H1 (cell line): ENCODE data around the gene TNXB. TPM values are rescaled to one million over a fixed set of nuclear protein-coding genes. Genes with fewer than 3 reads are reported as not detected.

ENCODE experiments used
- CTCF ChIA-PET: fragments of 300-600 bp; sonication (Branson Sonifier 250); formaldehyde crosslinking; loops from one replicate; lab custom pipeline; 2021; ENCODE audit not compliant: partially characterized antibody; lab: Charles Lee
- POLR2A ChIA-PET: fragments of 300-600 bp; sonication (Branson Sonifier 250); formaldehyde crosslinking; loops from one replicate; lab custom pipeline; 2021; ENCODE audit warnings: inconsistent platforms; ENCODE audit not compliant: partially characterized antibody; lab: Charles Lee
- DNase-seq, 2 experiments: peaks; one replicate each; pipeline versions ENCODE4 v3.0.0 to v3.0.0-alpha.2; 2010 to 2022; ENCODE audit warnings: low spot score in 2 of 2, low read depth in 1 of 2, mixed read lengths in 1 of 2
- FAIRE-seq: peaks from 2 replicates; lab custom pipeline; 2011; peaks lifted over from hg19 to GRCh38; lab: Jason Lieb, UNC
- H2AFZ ChIP-seq: 2 replicates; pipeline ENCODE4 v1.8.1; 2012; ENCODE audit warnings: low read length, inconsistent platforms
- H2AK5ac ChIP-seq: 2 replicates; pipeline ENCODE4 v1.6.1; 2013; ENCODE audit warnings: low read depth, low read length
- H2BK120ac ChIP-seq: replicated peaks from 2 replicates; pipeline ENCODE3; 2013; ENCODE audit warnings: low read depth, low read length, inconsistent platforms
- H2BK12ac ChIP-seq: 2 replicates; pipeline ENCODE4 v1.6.1; 2013; ENCODE audit warnings: low read depth, low read length
- H2BK15ac ChIP-seq: 2 replicates; pipeline ENCODE4 v1.6.1; 2013; ENCODE audit warnings: low read length
- H2BK20ac ChIP-seq: 2 replicates; pipeline ENCODE4 v1.6.1; 2013; ENCODE audit warnings: low read length
- H2BK5ac ChIP-seq: 2 replicates; pipeline ENCODE4 v1.6.1; 2013; ENCODE audit warnings: low read depth, low read length
- H3K14ac ChIP-seq: 2 replicates; pipeline ENCODE4 v1.6.1; 2013; ENCODE audit warnings: inconsistent platforms; ENCODE audit not compliant: insufficient read length
- H3K18ac ChIP-seq: 2 replicates; pipeline ENCODE4 v1.6.1; 2013; ENCODE audit warnings: low read length; ENCODE audit errors: extremely low read depth
- H3K23ac ChIP-seq: 2 replicates; pipeline ENCODE4 v1.6.1; 2013; ENCODE audit warnings: inconsistent platforms; ENCODE audit not compliant: insufficient read length
- H3K23me2 ChIP-seq: 2 replicates; pipeline ENCODE4 v1.6.1; 2013; ENCODE audit warnings: low read depth, low read length
- H3K27ac ChIP-seq: 2 replicates; pipeline ENCODE4 v1.6.1; 2011; ENCODE audit warnings: low read depth, low read length, inconsistent platforms
- H3K27me3 ChIP-seq, 4 experiments: replicated peaks in 1 of 4; 1 replicate in 1 of 4; 2 replicates in 3 of 4; pipeline versions ENCODE4 v1.6.1 to v1.8.1; 2011 to 2013; ENCODE audit warnings: low read length in 3 of 4, mild to moderate bottlenecking in 3 of 4, inconsistent platforms in 2 of 4, mixed read lengths in 2 of 4, moderate library complexity in 1 of 4; ENCODE audit not compliant: control insufficient read depth in 3 of 4, insufficient read depth in 3 of 4; ENCODE audit errors: extremely low read depth in 1 of 4
- H3K36me3 ChIP-seq, 4 experiments: 2 replicates each; pipeline versions ENCODE4 v1.6.1 to v1.8.1; 2011 to 2013; ENCODE audit warnings: mild to moderate bottlenecking in 4 of 4, low read length in 3 of 4, moderate library complexity in 2 of 4, control low read depth in 1 of 4, inconsistent platforms in 1 of 4; ENCODE audit not compliant: insufficient read depth in 4 of 4, control insufficient read depth in 2 of 4
- H3K4ac ChIP-seq: replicated peaks from 2 replicates; pipeline ENCODE3; 2013; ENCODE audit warnings: low read length, low read depth, mixed read lengths, inconsistent platforms; ENCODE audit not compliant: insufficient read length
- H3K4me1 ChIP-seq, 4 experiments: replicated peaks in 1 of 4; 1 replicate in 1 of 4; 2 replicates in 3 of 4; pipeline versions ENCODE4 v1.6.1 to v1.8.1; 2011 to 2013; ENCODE audit warnings: low read length in 3 of 4, inconsistent platforms in 2 of 4, mixed read lengths in 1 of 4; ENCODE audit not compliant: insufficient read depth in 4 of 4, control insufficient read depth in 3 of 4
- H3K4me2 ChIP-seq, 2 experiments: 2 replicates each; pipeline versions ENCODE4 v1.6.1 to v1.8.1; 2011 to 2013; ENCODE audit warnings: low read depth in 2 of 2, low read length in 2 of 2, control low read depth in 1 of 2, inconsistent platforms in 1 of 2, mild to moderate bottlenecking in 1 of 2; ENCODE audit not compliant: insufficient read depth in 1 of 2
- H3K4me3 ChIP-seq, 4 experiments: fragments of 200-600, 300-600 bp in 1 of 4; sonication (generic), shearing (Covaris generic), sonication (Bioruptor Twin) in 1 of 4; 2 replicates each; pipeline versions ENCODE4 v1.5.1 to v1.8.1; 2011 to 2016; ENCODE audit warnings: low read length in 4 of 4, low read depth in 3 of 4, control low read depth in 2 of 4, inconsistent platforms in 2 of 4, mild to moderate bottlenecking in 2 of 4, mixed read lengths in 1 of 4, moderate library complexity in 1 of 4; ENCODE audit not compliant: insufficient read depth in 2 of 4; ENCODE audit errors: extremely low read depth in 1 of 4
- H3K56ac ChIP-seq: replicated peaks from 2 replicates; pipeline ENCODE3; 2013; ENCODE audit warnings: low read depth, mild to moderate bottlenecking, mixed read lengths, low read length, inconsistent platforms; ENCODE audit not compliant: insufficient read length
- H3K79me1 ChIP-seq: 2 replicates; pipeline ENCODE4 v1.6.1; 2013; ENCODE audit warnings: low read depth, low read length, control low read depth
- H3K79me2 ChIP-seq, 2 experiments: 2 replicates each; pipeline versions ENCODE4 v1.6.1 to v1.8.1; 2012 to 2013; ENCODE audit warnings: low read length in 2 of 2, mild to moderate bottlenecking in 2 of 2, inconsistent platforms in 1 of 2; ENCODE audit not compliant: insufficient read depth in 2 of 2, control insufficient read depth in 1 of 2
- H3K9ac ChIP-seq, 4 experiments: replicated peaks in 1 of 4; 1 replicate in 1 of 4; 2 replicates in 3 of 4; pipeline versions ENCODE4 v1.6.1 to v1.8.1; 2011 to 2013; ENCODE audit warnings: low read depth in 3 of 4, low read length in 3 of 4, control low read depth in 2 of 4, mild to moderate bottlenecking in 2 of 4, moderate library complexity in 2 of 4, inconsistent platforms in 1 of 4; ENCODE audit errors: extremely low read depth in 1 of 4
- H3K9me3 ChIP-seq, 2 experiments: 2 replicates each; pipeline versions ENCODE4 v1.6.1 to v1.8.1; 2012 to 2013; ENCODE audit warnings: mild to moderate bottlenecking in 2 of 2, moderate library complexity in 2 of 2, control low read depth in 1 of 2, inconsistent platforms in 1 of 2, low read depth in 1 of 2, low read length in 1 of 2, mixed read lengths in 1 of 2; ENCODE audit not compliant: insufficient read depth in 2 of 2
- H4K20me1 ChIP-seq, 2 experiments: replicated peaks in 1 of 2; 2 replicates each; pipeline versions ENCODE3 to v1.8.1; 2011 to 2013; ENCODE audit warnings: inconsistent platforms in 2 of 2, low read length in 2 of 2, mild to moderate bottlenecking in 1 of 2; ENCODE audit not compliant: insufficient read depth in 2 of 2, control insufficient read depth in 1 of 2
- H4K5ac ChIP-seq: 2 replicates; pipeline ENCODE4 v1.6.1; 2013; ENCODE audit warnings: low read length, low read depth, mixed read lengths, inconsistent platforms; ENCODE audit not compliant: insufficient read length
- H4K8ac ChIP-seq: 2 replicates; pipeline ENCODE4 v1.8.0; 2013; ENCODE audit warnings: mild to moderate bottlenecking, moderate library complexity, low read length, inconsistent platforms; ENCODE audit not compliant: insufficient read depth; ENCODE audit errors: extremely low read depth
- H4K91ac ChIP-seq: replicated peaks from 2 replicates; pipeline ENCODE3; 2013; ENCODE audit warnings: low read length, mixed read lengths, inconsistent platforms; ENCODE audit not compliant: insufficient read length
- CTBP2 ChIP-seq: IDR thresholded peaks from 2 replicates; pipeline ENCODE4 v1.7.0; 2011; ENCODE audit warnings: borderline replicate concordance, mild to moderate bottlenecking, moderate library complexity, mixed read lengths, low read length; ENCODE audit not compliant: insufficient read depth, insufficient read length
- JUN ChIP-seq: IDR thresholded peaks from 2 replicates; pipeline ENCODE4 v1.6.1; 2011; ENCODE audit warnings: low read depth, mild to moderate bottlenecking, improper control_type of control experiment, low read length
- WGBS, 2 experiments: shearing (Covaris generic) in 1 of 2; methylation state at CpG; one replicate each; pipeline versions ENCODE4 v1.1.6 to v1.1.7; 2013 to 2015; ENCODE audit warnings: low lambda C conversion rate in 2 of 2, mixed read lengths in 2 of 2, inconsistent platforms in 1 of 2, low coverage in 1 of 2, missing lambda C conversion rate in 1 of 2; ENCODE audit not compliant: insufficient replicate concordance in 2 of 2, insufficient coverage in 1 of 2, insufficient read length in 1 of 2; ENCODE audit errors: extremely low coverage in 1 of 2, missing lambda C conversion rate in 1 of 2; 5-methylcytosine and 5-hydroxymethylcytosine counted together
- polyA plus RNA-seq, 7 experiments: library from polyadenylated mRNA; depleted of rRNA in 3 of 7; stranded (reverse) in 5 of 7; unstranded in 2 of 7; fragments of >200 nt in 5 of 7; fragments of 200-250 nt in 2 of 7; gene quantifications; 1 replicate in 5 of 7; 2 replicates in 1 of 7; 4 replicates in 1 of 7; pipeline versions ENCODE4 v1.2.1 to v1.2.3, GENCODE V29; 2011 to 2013; ENCODE audit warnings: missing spikeins in 2 of 7, mixed read lengths in 2 of 7
- total RNA-seq: library from RNA; stranded (reverse); fragmentation: NEBNext Ultra II Directional; extraction: Animal tissue kit (Norgen Biotek cat#: 25700); gene quantifications from 2 replicates; pipeline ENCODE4 v1.2.1, GENCODE V29; 2021

Gene TNXB
- total and polyA plus RNA-seq, 2 of the 8 experiments (the other 6 are each of a cell fraction or from before 2014, with no cell fraction given), result 3.1 to 4.8 TPM

GRCh38 chr6:32102255-32102654 is 6.9 kb downstream of the TNXB start:
- no peak overlapping the region for H3K4me2 ChIP-seq
- H3K23ac ChIP-seq, result no peak overlapping the region
- POLR2A ChIA-PET, result interaction anchor here (0.7 kb wide), 1 partner anchor 1859 kb away, joined by 4 read pairs; no protein-coding TSS in a partner anchor
- no peak overlapping the region for H2BK20ac ChIP-seq
- H4K20me1 ChIP-seq, result peaks cover 0 to 1% of the 10 kb centered on the region in 2 experiments
- H3K27me3 ChIP-seq, result peaks cover 0 to 5% (median 0%) of the 10 kb centered on the region in 4 experiments; a peak in 1 of 7 replicates
- no peak overlapping the region for H2BK12ac ChIP-seq
- no peak overlapping the region for H3K14ac ChIP-seq
- no peak overlapping the region for H3K27ac ChIP-seq
- no peak overlapping the region for H3K4me3 ChIP-seq
- no peaks in the 10 kb centered on the region for H3K4me1 ChIP-seq
- DNase-seq (no peak), FAIRE-seq (no peak)
- no peak overlapping the region for H3K4ac ChIP-seq
- no peak overlapping the region for H2BK15ac ChIP-seq
- CTCF ChIA-PET, result interaction anchor here (0.9 to 9.3 kb wide), 4 partner anchors 10 to 16 kb away, joined by 3 to 63 read pairs (median 6); no protein-coding TSS in a partner anchor
- no peak for TF ChIP-seq CTBP2
- TF ChIP-seq JUN, result no peak
- TF ChIP-seq, all 59 proteins: peak for 0
- WGBS, 2 experiments, result 92% methylated on average over 3 of the region's 3 CpGs; no CpG with 5 or more reads in 1 of the 2 experiments
- Histone ChIP-seq H3K56ac (no peak overlapping the region), H4K8ac (no peak overlapping the region), H2BK5ac (no peak overlapping the region), H2BK120ac (no peak overlapping the region), H3K9ac (no peak overlapping the region), H3K79me2 (no peaks in the 10 kb centered on the region), H3K18ac (no peak overlapping the region), H4K91ac (no peak overlapping the region), H3K23me2 (0 out of 2 replicates have a peak, but pooled peaks cover 2% of the 10 kb centered on the region), H2AK5ac (no peak overlapping the region), H4K5ac (no peak overlapping the region), H3K9me3 (no peaks in the 10 kb centered on the region), H2AFZ (no peak overlapping the region), H3K36me3 (no peaks in the 10 kb centered on the region), H3K79me1 (no peaks in the 10 kb centered on the region)
